Measurements from ENCODE around the gene LCOR. TPM values are rescaled to one million over a fixed set of nuclear protein-coding genes. Genes with fewer than 3 reads are reported as not detected.

The LCOR gene
- total and polyA plus RNA-seq, 2 of the 4 experiments (the other 2 are of a cell fraction): 3.7 to 36.9 TPM

GRCh38 chr10:96949039-96949683 lies 117.1 kb downstream of the LCOR start:
- Histone ChIP-seq H4K20me1 (ENCODE audit: insufficient read depth, low read length) (no peaks in the 10 kb centered on the region), H3K56ac (ENCODE audit: extremely low read depth, insufficient read depth, low read length) (no peak overlapping the region), H3K4me3 (ENCODE audit: insufficient read depth, low read depth, low read length) (no peak overlapping the region), H2BK120ac (ENCODE audit: low read depth, low read length) (no peak overlapping the region), H3K9me3 (ENCODE audit: control insufficient read depth, insufficient read depth, low read length) (no peaks in the 10 kb centered on the region), H3K27ac (ENCODE audit: insufficient read depth, low read length) (no peak overlapping the region), H3K18ac (ENCODE audit: low read depth, low read length) (no peak overlapping the region), H3K4ac (ENCODE audit: low read depth, low read length) (no peak overlapping the region), H2AK9ac (replicated peaks; ENCODE audit: low read depth, low read length, poor library complexity) (no peak overlapping the region), H4K91ac (ENCODE audit: insufficient read depth, low read depth, low read length) (no peak overlapping the region), H2BK5ac (ENCODE audit: low read depth, low read length, poor library complexity, severe bottlenecking) (no peak overlapping the region), H2BK20ac (ENCODE audit: low read depth, low read length) (no peak overlapping the region), H3K36me3 (ENCODE audit: control insufficient read depth, insufficient read depth, low read length) (peaks cover 4% of the 10 kb centered on the region), H3K27me3 (ENCODE audit: control insufficient read depth, insufficient read depth, low read length) (no peaks in the 10 kb centered on the region), H4K5ac (ENCODE audit: low read depth, low read length) (no peak overlapping the region), H3K9ac (ENCODE audit: low read depth, low read length) (no peak overlapping the region), H2AFZ (replicated peaks; ENCODE audit: low read length, poor library complexity) (no peak overlapping the region), H4K8ac (ENCODE audit: low read depth in 2 of 2, low read length in 2 of 2) (no peak overlapping the region), H3K4me1 (ENCODE audit: control insufficient read depth, insufficient read depth, low read length) (no peaks in the 10 kb centered on the region), H2BK15ac (ENCODE audit: low read depth, low read length) (no peak overlapping the region), H3K14ac (replicated peaks; ENCODE audit: low read depth, low read length) (no peak overlapping the region), H3K79me1 (ENCODE audit: low read depth in 1 of 2, low read length in 2 of 2) (peaks cover 14 to 19% of the 10 kb centered on the region in 2 experiments), H3K4me2 (ENCODE audit: low read depth, low read length) (no peak overlapping the region), H2AK5ac (ENCODE audit: low read depth, low read length) (no peak overlapping the region), H3K9me1 (ENCODE audit: insufficient read depth, low read length) (peaks cover 6% of the 10 kb centered on the region; the same call in 1 of the 2 replicates), H3K23ac (ENCODE audit: low read depth, low read length) (no peak overlapping the region)
- DNase-seq (no peak), ATAC-seq (ENCODE audit: low read depth) (no peak)
- no TSS peak for BruUV-seq (replicated peaks)
- in situ Hi-C loops (cut with MboI; ENCODE audit: low sequenced_read_pairs) (no loop called here), intact Hi-C loops (cut with micrococcal nuclease) (no loop called here), dilution Hi-C loops (cut with HindIII; ENCODE audit: low sequenced_read_pairs, unreplicated experiment) (no loop called here)
- ChIA-PET POLR2A (ENCODE audit: unreplicated experiment) (no interaction called here), CTCF (interaction anchor here (0.6 kb wide), 1 partner anchor 164 kb away, joined by 7 read pairs; no protein-coding TSS in a partner anchor)
- TF ChIP-seq MAZ (IDR thresholded peaks at IDR 0.05; ENCODE audit: borderline replicate concordance, low read depth, low read length) (no peak), CHD1 (IDR thresholded peaks at IDR 0.05; ENCODE audit: low read depth, low read length) (no peak), NFE2L2 (IDR thresholded peaks at IDR 0.05; ENCODE audit: low read depth, low read length) (no peak), CTCF (conservative IDR thresholded peaks at IDR 0.05; ENCODE audit: low read depth, low read length) (no peak), RAD21 (IDR thresholded peaks at IDR 0.05; ENCODE audit: low read length) (no peak), USF2 (IDR thresholded peaks at IDR 0.05; ENCODE audit: low read depth, low read length) (no peak), FOS (IDR thresholded peaks at IDR 0.05; ENCODE audit: low read depth, low read length) (no peak), RFX5 (IDR thresholded peaks at IDR 0.05; ENCODE audit: low read depth, low read length) (no peak), POLR2A (IDR thresholded peaks at IDR 0.05; ENCODE audit: low read depth, low read length) (no peak), CEBPB (IDR thresholded peaks at IDR 0.05; ENCODE audit: low read depth, low read length) (no peak), RCOR1 (IDR thresholded peaks at IDR 0.05; ENCODE audit: insufficient replicate concordance, low read length) (no peak), SMC3 (IDR thresholded peaks at IDR 0.05; ENCODE audit: low read depth, low read length) (no peak), BHLHE40 (IDR thresholded peaks at IDR 0.05; ENCODE audit: low read depth, low read length) (no peak), MAFK (IDR thresholded peaks at IDR 0.05; ENCODE audit: low read depth, low read length) (no peak), ELK1 (IDR thresholded peaks at IDR 0.05; ENCODE audit: borderline replicate concordance, low read depth, low read length) (no peak), MXI1 (IDR thresholded peaks at IDR 0.05; ENCODE audit: borderline replicate concordance, low read depth, low read length) (no peak)
- no CpG with 5 or more reads among the region's 5 CpGs for WGBS, 2 experiments (ENCODE audit: extremely low coverage in 2 of 2, insufficient read length in 1 of 2)

Measured in IMR-90 (cell line).